NB4 (cell line): Measurements from ENCODE around the gene MECR.

ENCODE experiments used
- MYC ChIP-seq: IDR thresholded peaks from 2 replicates; pipeline ENCODE4 v1.6.1; 2011; ENCODE audit warnings: low read depth, low read length
- POLR2A ChIP-seq: IDR thresholded peaks from 2 replicates; pipeline ENCODE4 v1.6.1; 2011; ENCODE audit warnings: mild to moderate bottlenecking; ENCODE audit not compliant: insufficient read length; ENCODE audit errors: extremely low read depth
- TF ChIP-seq, protein P1 (sequence below): IDR thresholded peaks from one replicate; pipeline ENCODE4 v1.5.1; 2012; ENCODE audit warnings: low read depth, low read length
- TF ChIP-seq, protein P2 (sequence below): IDR thresholded peaks from 2 replicates; pipeline ENCODE4 v1.6.1; 2011; ENCODE audit warnings: low read depth, low read length

DNA sequence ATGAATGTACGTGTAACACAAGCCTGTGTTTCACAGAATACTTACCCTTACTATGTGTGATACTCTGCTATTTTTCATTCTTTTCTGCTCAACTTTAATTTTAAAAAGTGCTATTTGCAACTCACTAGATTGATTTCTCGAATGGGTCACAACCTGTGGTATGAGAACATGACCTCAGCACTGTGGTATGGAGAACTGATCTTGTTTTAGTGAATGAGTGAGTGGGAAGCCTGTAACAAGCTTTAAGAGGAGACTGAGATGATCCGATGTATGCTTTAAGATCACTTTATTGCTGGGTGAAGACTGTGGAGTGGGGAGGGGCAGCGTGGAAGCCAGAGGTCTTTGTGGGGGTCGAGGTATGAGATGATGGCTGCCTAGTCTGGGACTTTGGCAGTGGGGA is 21.6 kb downstream of the MECR start:
- TF ChIP-seq, protein P1, sequence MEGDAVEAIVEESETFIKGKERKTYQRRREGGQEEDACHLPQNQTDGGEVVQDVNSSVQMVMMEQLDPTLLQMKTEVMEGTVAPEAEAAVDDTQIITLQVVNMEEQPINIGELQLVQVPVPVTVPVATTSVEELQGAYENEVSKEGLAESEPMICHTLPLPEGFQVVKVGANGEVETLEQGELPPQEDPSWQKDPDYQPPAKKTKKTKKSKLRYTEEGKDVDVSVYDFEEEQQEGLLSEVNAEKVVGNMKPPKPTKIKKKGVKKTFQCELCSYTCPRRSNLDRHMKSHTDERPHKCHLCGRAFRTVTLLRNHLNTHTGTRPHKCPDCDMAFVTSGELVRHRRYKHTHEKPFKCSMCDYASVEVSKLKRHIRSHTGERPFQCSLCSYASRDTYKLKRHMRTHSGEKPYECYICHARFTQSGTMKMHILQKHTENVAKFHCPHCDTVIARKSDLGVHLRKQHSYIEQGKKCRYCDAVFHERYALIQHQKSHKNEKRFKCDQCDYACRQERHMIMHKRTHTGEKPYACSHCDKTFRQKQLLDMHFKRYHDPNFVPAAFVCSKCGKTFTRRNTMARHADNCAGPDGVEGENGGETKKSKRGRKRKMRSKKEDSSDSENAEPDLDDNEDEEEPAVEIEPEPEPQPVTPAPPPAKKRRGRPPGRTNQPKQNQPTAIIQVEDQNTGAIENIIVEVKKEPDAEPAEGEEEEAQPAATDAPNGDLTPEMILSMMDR = no peak
- TF ChIP-seq POLR2A = no peak
- TF ChIP-seq MYC = no peak
- TF ChIP-seq, protein P2, sequence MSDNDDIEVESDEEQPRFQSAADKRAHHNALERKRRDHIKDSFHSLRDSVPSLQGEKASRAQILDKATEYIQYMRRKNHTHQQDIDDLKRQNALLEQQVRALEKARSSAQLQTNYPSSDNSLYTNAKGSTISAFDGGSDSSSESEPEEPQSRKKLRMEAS = no peak
